Mucosa of stomach (tissue), 1 donor: Measurements from ENCODE around the gene FZD2.
"Not testable (repeated sequence)": the region's sequence is repeated elsewhere in the genome, so short reads cannot be mapped to it uniquely, and the experiment has no call there.

Experiments used
- H3K27me3 ChIP-seq: one replicate; pipeline ENCODE4 v1.7.0; 2013; ENCODE audit warnings: mild to moderate bottlenecking, low read length; ENCODE audit not compliant: control insufficient read depth, insufficient read depth
- H3K36me3 ChIP-seq: one replicate; pipeline ENCODE4 v1.7.0; 2013; ENCODE audit warnings: low read length; ENCODE audit not compliant: control insufficient read depth, insufficient read depth
- H3K4me1 ChIP-seq: one replicate; pipeline ENCODE4 v1.7.0; 2013; ENCODE audit warnings: mild to moderate bottlenecking, low read length; ENCODE audit not compliant: control insufficient read depth, insufficient read depth
- H3K4me3 ChIP-seq: one replicate; pipeline ENCODE4 v1.7.0; 2013; ENCODE audit warnings: low read length
- H3K9ac ChIP-seq: one replicate; pipeline ENCODE4 v1.7.0; 2013; ENCODE audit warnings: mild to moderate bottlenecking, low read length, moderate library complexity
- H3K9me3 ChIP-seq: one replicate; pipeline ENCODE4 v1.7.0; 2013; ENCODE audit warnings: mild to moderate bottlenecking, low read length, moderate library complexity; ENCODE audit not compliant: control insufficient read depth
- donor health status: Pancreatic carcinoma.

Gene FZD2

DNA sequence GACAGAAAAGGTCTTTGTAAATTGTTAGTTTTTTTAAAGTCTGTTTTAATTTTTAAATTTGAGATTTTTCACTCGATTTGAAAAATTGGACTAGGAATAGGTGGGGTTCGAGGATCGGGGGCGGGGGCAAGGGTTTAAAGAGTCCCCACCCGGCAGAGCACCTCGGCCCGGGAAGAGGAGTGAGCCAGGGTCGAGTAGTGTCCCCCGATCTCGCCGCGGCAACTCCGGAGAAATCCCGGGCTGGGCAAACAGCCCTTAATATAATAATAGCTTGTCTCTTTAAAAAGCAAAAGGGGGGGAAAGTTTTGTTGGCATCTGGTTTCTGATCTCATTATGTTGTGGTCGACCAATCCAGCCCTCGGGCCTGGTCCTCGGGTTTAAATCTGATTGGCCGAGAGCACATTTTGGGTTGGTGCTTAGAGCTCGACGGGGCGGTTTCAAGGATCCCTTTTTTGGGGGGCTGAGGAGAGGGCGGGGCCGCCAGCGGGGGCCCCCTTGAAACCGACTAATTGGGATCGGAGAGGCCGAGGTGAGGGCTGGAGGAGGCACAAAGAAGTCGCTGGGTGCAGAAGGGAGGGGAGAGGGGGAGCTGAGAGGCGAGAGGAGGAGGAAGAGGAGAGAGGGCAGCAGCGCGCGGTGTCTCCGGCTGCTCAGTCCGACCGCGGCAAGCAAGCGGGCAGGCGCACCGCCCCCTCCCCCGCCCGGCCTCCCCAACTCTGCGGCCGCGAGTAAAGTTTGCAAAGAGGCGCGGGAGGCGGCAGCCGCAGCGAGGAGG is at the start of gene FZD2:
TSS of gene FZD2 (plus strand) at position 653 of the 775 bp plus-strand sequence. CDS start 205 bp downstream, outside the sequence.
- Histone ChIP-seq H3K4me3 (peak within 1 kb of the TSS; percentile 20), H3K4me1 (peaks cover 16% of the 10 kb centered on the region), H3K27me3 (peaks cover 52% of the 10 kb centered on the region), H3K9ac (peak within 1 kb of the TSS; percentile 67), H3K36me3 (no peaks in the 10 kb centered on the region), H3K9me3 (no peaks in the 10 kb centered on the region)

DNA sequence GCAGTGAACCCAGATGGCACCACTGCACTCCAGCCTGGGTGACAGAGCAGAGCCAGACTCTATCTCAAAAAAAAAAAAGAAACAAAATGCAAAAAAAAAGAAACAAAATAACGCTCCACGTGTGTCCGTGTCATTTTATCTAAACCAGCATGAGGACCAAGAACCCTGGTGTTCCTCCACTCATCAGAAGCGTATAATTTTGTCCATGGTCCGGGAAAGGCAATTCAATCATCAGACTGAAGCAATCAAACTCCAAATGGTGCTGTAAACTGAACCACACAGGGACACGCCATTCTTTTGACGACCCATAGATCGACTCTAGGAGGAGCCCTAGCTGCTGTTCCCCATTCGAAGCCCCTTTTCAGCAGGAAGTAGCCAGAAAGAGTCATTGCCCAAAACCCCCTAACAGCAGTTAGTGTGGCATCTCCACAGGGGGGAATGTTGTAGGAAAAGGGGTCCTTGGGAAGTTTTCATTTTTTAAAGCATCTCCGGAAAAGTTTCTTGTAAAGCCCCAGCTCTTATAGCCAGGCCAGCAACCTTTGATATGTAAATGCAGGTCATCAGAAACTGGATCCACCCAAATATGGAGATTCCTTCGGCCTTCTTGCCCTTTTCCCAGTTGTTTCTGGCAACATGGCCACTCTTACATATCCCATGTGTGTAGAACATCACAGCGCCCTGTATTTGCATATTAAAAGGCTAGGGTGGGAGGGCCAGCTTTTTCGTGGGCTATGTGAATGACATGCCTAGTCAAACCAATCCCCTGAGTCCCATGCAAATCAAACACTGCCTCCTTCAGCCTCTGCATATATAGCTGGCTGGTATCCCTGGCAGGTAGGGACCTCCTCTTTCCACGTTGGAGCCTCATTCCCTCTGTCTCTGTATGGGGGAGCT is 45.8 kb upstream of the FZD2 start:
- not testable (repeated sequence) for H3K9me3 ChIP-seq, H3K4me1 ChIP-seq, H3K27me3 ChIP-seq

GRCh38 chr17:44518032-44518431 is 39.3 kb upstream of the FZD2 start:
- Histone ChIP-seq H3K36me3 (no peaks in the 10 kb centered on the region), H3K4me3 (no peak overlapping the region)

More for the DNA sequence above, 45.8 kb upstream of the FZD2 start:
- not testable (repeated sequence) for H3K9ac ChIP-seq, H3K36me3 ChIP-seq, H3K4me3 ChIP-seq

GRCh38 chr17:44522883-44523671 is 34.2 kb upstream of the FZD2 start:
- H3K27me3 ChIP-seq: peaks cover 2% of the 10 kb centered on the region
- peaks cover 4% of the 10 kb centered on the region for H3K4me1 ChIP-seq
- H3K4me3 ChIP-seq: no peak overlapping the region
- no peaks in the 10 kb centered on the region for H3K36me3 ChIP-seq
- H3K9ac ChIP-seq: no peak overlapping the region
- no peaks in the 10 kb centered on the region for H3K9me3 ChIP-seq

More at GRCh38 chr17:44518032-44518431, 39.3 kb upstream of the FZD2 start:
- H3K9me3 ChIP-seq: no peaks in the 10 kb centered on the region
- peaks cover under 1% of the 10 kb centered on the region for H3K4me1 ChIP-seq
- H3K27me3 ChIP-seq: peaks cover 3% of the 10 kb centered on the region
- no peak overlapping the region for H3K9ac ChIP-seq

DNA sequence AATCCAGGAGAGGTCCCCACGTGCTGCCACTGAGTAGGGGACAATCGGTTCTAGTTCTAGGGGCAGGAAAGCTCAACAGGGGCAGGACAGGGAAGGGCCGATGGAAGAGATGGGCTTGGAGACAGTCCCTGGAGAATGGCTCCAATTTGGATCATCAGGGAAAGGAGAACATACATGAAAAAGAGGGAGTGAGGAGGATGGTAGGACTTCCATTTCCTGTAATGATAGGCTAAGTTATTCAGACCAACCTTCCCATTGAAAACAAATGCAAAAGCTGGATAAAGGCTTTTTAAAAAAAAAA is 33.7 kb upstream of the FZD2 start:
- H3K4me1 ChIP-seq: peaks cover 4% of the 10 kb centered on the region
- no peaks in the 10 kb centered on the region for H3K36me3 ChIP-seq
- H3K9me3 ChIP-seq: no peaks in the 10 kb centered on the region
- H3K27me3 ChIP-seq: peaks cover 2% of the 10 kb centered on the region
- no peak overlapping the region for H3K4me3 ChIP-seq
- H3K9ac ChIP-seq: no peak overlapping the region

GRCh38 chr17:44527102-44527501 is 30.2 kb upstream of the FZD2 start:
- Histone ChIP-seq H3K9ac (no peak overlapping the region), H3K4me3 (no peak overlapping the region), H3K4me1 (peaks cover 4% of the 10 kb centered on the region), H3K9me3 (no peaks in the 10 kb centered on the region), H3K36me3 (no peaks in the 10 kb centered on the region), H3K27me3 (peaks cover 2% of the 10 kb centered on the region)

DNA sequence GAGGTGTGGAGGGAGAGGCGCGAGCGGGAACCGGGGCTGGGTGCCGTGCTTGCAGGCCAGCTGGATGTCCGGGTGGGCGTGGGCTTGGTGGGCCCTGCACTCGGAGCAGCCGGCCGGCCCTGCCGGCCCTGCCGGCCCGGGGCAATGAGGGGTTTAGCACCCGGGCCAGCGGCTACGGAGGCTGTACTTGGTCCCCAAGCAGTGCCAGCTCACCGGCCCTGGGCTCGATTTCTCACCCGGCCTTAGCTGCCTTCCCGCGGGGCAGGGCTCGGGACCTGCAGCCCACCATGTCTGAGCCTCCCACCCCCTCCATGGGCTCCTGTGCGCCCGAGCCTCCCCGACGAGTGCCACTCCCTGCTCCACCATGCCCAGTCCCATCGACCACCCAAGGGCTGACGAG is 29.3 kb upstream of the FZD2 start:
- H3K9me3 ChIP-seq: no peaks in the 10 kb centered on the region
- H3K9ac ChIP-seq: no peak overlapping the region
- peaks cover 2% of the 10 kb centered on the region for H3K27me3 ChIP-seq
- H3K4me1 ChIP-seq: peaks cover 4% of the 10 kb centered on the region
- no peak overlapping the region for H3K4me3 ChIP-seq
- H3K36me3 ChIP-seq: no peaks in the 10 kb centered on the region

- Histone ChIP-seq H3K9me3 (no peaks in the 10 kb centered on the region), H3K27me3 (no peaks in the 10 kb centered on the region), H3K36me3 (no peaks in the 10 kb centered on the region), H3K9ac (no peak overlapping the region), H3K4me1 (no peaks in the 10 kb centered on the region), H3K4me3 (no peak overlapping the region)
Observed at GRCh38 chr17:44529864-44530263, 27.4 kb upstream of the FZD2 start.

DNA sequence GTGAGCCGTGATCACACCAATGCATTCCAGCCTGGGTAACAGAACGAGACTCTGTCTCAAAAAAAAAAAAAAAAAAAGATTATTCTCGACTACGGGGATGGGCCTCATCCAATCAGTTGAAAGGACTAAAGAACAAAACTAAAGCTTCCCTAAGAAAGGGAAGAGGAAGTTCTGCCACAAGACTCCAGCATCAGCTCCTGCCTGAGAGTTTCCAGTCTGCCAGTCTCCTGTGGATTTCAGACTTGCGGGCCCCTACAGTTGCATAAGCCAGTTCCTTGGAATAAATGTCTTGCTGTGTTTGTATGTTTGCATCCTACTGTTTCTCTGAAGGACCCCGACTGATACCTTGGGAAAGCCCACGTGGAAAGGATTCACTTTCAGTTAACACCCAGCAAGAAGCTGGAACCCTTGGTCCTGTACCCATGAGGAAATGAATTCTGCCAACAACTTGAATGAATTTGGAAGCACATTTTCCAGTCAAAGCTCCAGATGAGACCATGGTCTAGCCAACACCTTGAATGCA is 26.3 kb upstream of the FZD2 start:
- H3K4me1 ChIP-seq: no peaks in the 10 kb centered on the region

DNA sequence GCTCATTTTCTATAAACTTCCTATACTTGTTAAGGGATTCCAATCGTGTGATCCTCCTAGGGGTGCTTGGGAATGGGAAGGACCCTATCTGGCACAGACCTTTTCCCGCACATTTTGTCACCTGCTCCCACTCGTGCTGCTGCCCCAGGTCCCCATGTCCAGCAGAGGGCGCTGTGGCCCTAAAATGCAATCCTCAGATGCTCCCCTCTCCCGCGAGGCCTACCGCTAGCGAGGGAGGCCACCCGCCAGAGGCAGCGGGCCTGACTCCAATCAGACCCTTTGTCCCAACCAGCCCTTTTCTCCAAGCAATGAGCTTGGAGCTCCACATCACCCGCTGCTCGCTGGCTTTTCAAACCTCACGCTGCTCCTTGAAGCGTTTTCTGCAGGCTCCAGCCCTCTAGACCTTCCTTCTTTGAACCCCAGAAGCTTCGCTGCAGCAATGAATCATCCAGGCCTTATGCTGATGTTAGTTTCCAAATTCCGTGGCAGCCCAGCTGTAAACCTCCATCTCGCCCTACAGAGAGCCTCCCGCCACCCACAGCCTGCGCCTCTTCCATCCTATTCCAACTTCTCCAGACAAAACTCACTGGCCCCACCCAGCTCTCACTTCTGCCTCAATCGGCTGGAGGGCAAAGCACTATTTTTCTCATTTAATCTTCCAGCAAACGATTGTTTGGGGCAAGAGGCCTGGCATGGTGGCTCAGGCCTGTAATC is 23.6 kb upstream of the FZD2 start:
- Histone ChIP-seq H3K9me3 (no peaks in the 10 kb centered on the region), H3K36me3 (no peaks in the 10 kb centered on the region), H3K9ac (no peak overlapping the region), H3K27me3 (peaks cover 4% of the 10 kb centered on the region), H3K4me3 (no peak overlapping the region), H3K4me1 (no peaks in the 10 kb centered on the region)

More for the DNA sequence above, 26.3 kb upstream of the FZD2 start:
- Histone ChIP-seq H3K9ac (no peak overlapping the region), H3K9me3 (no peaks in the 10 kb centered on the region), H3K4me3 (no peak overlapping the region), H3K27me3 (no peaks in the 10 kb centered on the region), H3K36me3 (no peaks in the 10 kb centered on the region)
